Stomach (tissue), 9 donors: ENCODE data around the gene UNC5B. TPM values are rescaled to one million over a fixed set of nuclear protein-coding genes. Genes with fewer than 3 reads are reported as not detected.

Source experiments
- DNase-seq, 2 donors: peaks; one replicate each; pipeline versions ENCODE4 v3.0.0 to v3.0.0-alpha.2; 2013 to 2019
- H3K27ac ChIP-seq, 5 donors: fragments of 200-600 bp in 4 of 5; sonication (generic) in 4 of 5; one replicate each; pipeline ENCODE4 v1.5.1; 2013 to 2019; ENCODE audit warnings: mild to moderate bottlenecking in 1 of 5, moderate library complexity in 1 of 5
- H3K27me3 ChIP-seq, 3 donors: fragments of 200-600 bp; sonication (generic); one replicate each; pipeline ENCODE4 v1.5.1; 2017 to 2019; ENCODE audit warnings: mixed run types in 1 of 3
- H3K36me3 ChIP-seq, 4 donors: fragments of 200-600 bp; sonication (generic); 1 replicate in 3 of 4; 2 replicates in 1 of 4; pipeline ENCODE4 v1.5.1; 2016 to 2019
- H3K4me1 ChIP-seq, 4 donors: fragments of 200-600 bp; sonication (generic); one replicate each; pipeline ENCODE4 v1.5.1; 2016 to 2019
- H3K4me3 ChIP-seq, 4 donors: fragments of 200-600 bp; sonication (generic) in 3 of 4; one replicate each; pipeline ENCODE4 v1.5.1; 2016 to 2019; ENCODE audit warnings: mild to moderate bottlenecking in 1 of 4
- H3K9me3 ChIP-seq, 4 donors: fragments of 200-600 bp; sonication (generic); one replicate each; pipeline ENCODE4 v1.5.1; 2016 to 2019
- CTCF ChIP-seq, 7 experiments: fragments of 450-650 bp in 4 of 7; fragments of 200-600 bp in 3 of 7; sonication (generic) in 3 of 7; IDR thresholded peaks; one replicate each; pipeline ENCODE4 v1.5.1; 2016 to 2019; ENCODE audit warnings: antibody characterized with exemption in 7 of 7, control low read depth in 2 of 7, mild to moderate bottlenecking in 1 of 7
- EP300 ChIP-seq: sonication (generic); formaldehyde crosslinking; IDR thresholded peaks from one replicate; pipeline ENCODE4 v1.6.1; 2017; ENCODE audit warnings: antibody characterized with exemption
- POLR2A ChIP-seq, 4 donors: fragments of 450-650 bp; IDR thresholded peaks; one replicate each; pipeline ENCODE4 v1.6.1; 2016; ENCODE audit warnings: antibody characterized with exemption in 4 of 4, control low read depth in 2 of 4, mild to moderate bottlenecking in 1 of 4, moderate library complexity in 1 of 4
- POLR2AphosphoS5 ChIP-seq, 3 donors: sonication (generic); formaldehyde crosslinking; IDR thresholded peaks; one replicate each; pipeline ENCODE4 v1.6.1; 2016; ENCODE audit warnings: antibody characterized with exemption in 3 of 3
- WGBS, 5 donors: extraction: QIAGEN DNeasy Blood & Tissue Kit in 3 of 5; methylation state at CpG; one replicate each; pipeline versions ENCODE4 v1.1.5 to v1.1.7; 2013 to 2018; 5-methylcytosine and 5-hydroxymethylcytosine counted together
- intact Hi-C: fragments of 100-400 bp; cut with DNase I; formaldehyde crosslinking; loops from one replicate; pipeline ENCODE4 v1.15.1; 2023; ENCODE audit warnings: low total_unique reads
- polyA plus RNA-seq, 3 donors: library from polyadenylated mRNA; stranded (reverse); fragments of 200-250 nt; gene quantifications; one replicate each; pipeline ENCODE4 v1.2.3, GENCODE V29; 2013
- total RNA-seq, 5 donors: library from RNA; depleted of rRNA; stranded (reverse); fragments of >200 nt; gene quantifications; one replicate each; pipeline versions ENCODE4 v1.1.0 to v1.2.3, GENCODE V29; 2014 to 2016
- donor health status: healthy with polysubstance abuse.
- donor health status: Bipolar disorder and iron deficiency.
- donor health status: healthy.

Gene UNC5B
- total and polyA plus RNA-seq, 8 donors = 1.4 to 42.9 (median 5.7) TPM

GRCh38 chr10:71331736-71332135 is 119.4 kb downstream of the UNC5B start:
- intact Hi-C loops = no loop called here
- no peak for TF ChIP-seq CTCF (IDR thresholded peaks at IDR 0.05)
- TF ChIP-seq POLR2AphosphoS5 (IDR thresholded peaks at IDR 0.05) = no peak
- no peak for TF ChIP-seq EP300
- no peak for TF ChIP-seq POLR2A (IDR thresholded peaks at IDR 0.05)

GRCh38 chr10:71332466-71332865 is 120.1 kb downstream of the UNC5B start:
- intact Hi-C loops = no loop called here
- no peaks in the 10 kb centered on the region for H3K9me3 ChIP-seq
- no peaks in the 10 kb centered on the region for H3K27me3 ChIP-seq
- H3K4me1 ChIP-seq = peaks cover 10 to 51% (median 20%) of the 10 kb centered on the region in 4 donors
- 87 to 97% (median 94%) methylated on average over 5 of the region's 5 CpGs for WGBS, 5 donors
- H3K4me3 ChIP-seq = no peak overlapping the region
- H3K27ac ChIP-seq = no peak overlapping the region
- no peak for DNase-seq
- TF ChIP-seq POLR2A (IDR thresholded peaks at IDR 0.05) = no peak
- no peak for TF ChIP-seq EP300
- TF ChIP-seq CTCF (IDR thresholded peaks at IDR 0.05) = no peak
- TF ChIP-seq POLR2AphosphoS5 (IDR thresholded peaks at IDR 0.05) = no peak
- H3K36me3 ChIP-seq = peaks cover 0 to 45% (median 30%) of the 10 kb centered on the region in 4 donors

More at GRCh38 chr10:71331736-71332135, 119.4 kb downstream of the UNC5B start:
- 32 to 54% (median 45%) methylated on average over 4 of the region's 4 CpGs for WGBS, 5 donors
- no peak overlapping the region for H3K27ac ChIP-seq
- H3K4me3 ChIP-seq = no peak overlapping the region
- H3K4me1 ChIP-seq = peaks cover 10 to 45% (median 18%) of the 10 kb centered on the region in 4 donors
- peaks cover 0 to 42% (median 34%) of the 10 kb centered on the region in 4 donors for H3K36me3 ChIP-seq
- DNase-seq = peak in 1 of 2 donors; percentile 50
- H3K9me3 ChIP-seq = no peaks in the 10 kb centered on the region
- H3K27me3 ChIP-seq = no peaks in the 10 kb centered on the region

- Histone ChIP-seq H3K36me3 (peaks cover 0 to 43% (median 28%) of the 10 kb centered on the region in 4 donors), H3K4me3 (no peak overlapping the region), H3K27ac (peak overlapping the region; percentile 13 to 49 (median 23)), H3K9me3 (no peaks in the 10 kb centered on the region), H3K27me3 (no peaks in the 10 kb centered on the region), H3K4me1 (peaks cover 10 to 57% (median 20%) of the 10 kb centered on the region in 4 donors)
- WGBS, 5 donors = 64 to 80% (median 74%) methylated on average over 9 of the region's 9 CpGs
- DNase-seq = no peak
- no peak for TF ChIP-seq EP300
- intact Hi-C loops = no loop called here
Observed at GRCh38 chr10:71333129-71333887, 120.9 kb downstream of the UNC5B start.

- peak in 1 of 2 donors; percentile 51 for DNase-seq
- Histone ChIP-seq H3K27me3 (no peaks in the 10 kb centered on the region), H3K4me3 (no peak overlapping the region), H3K27ac (peak overlapping the region in 4 of 5 donors; percentile 8 to 49 (median 30)), H3K4me1 (peaks cover 12 to 67% (median 30%) of the 10 kb centered on the region in 4 donors), H3K9me3 (no peaks in the 10 kb centered on the region), H3K36me3 (peaks cover 0 to 43% (median 31%) of the 10 kb centered on the region in 4 donors)
- TF ChIP-seq EP300 (no peak), POLR2A (IDR thresholded peaks at IDR 0.05) (no peak), POLR2AphosphoS5 (IDR thresholded peaks at IDR 0.05) (no peak), CTCF (IDR thresholded peaks at IDR 0.05) (no peak)
- 51 to 73% (median 58%) methylated on average over 12 of the region's 12 CpGs for WGBS, 5 donors
- intact Hi-C loops = no loop called here
Observed at GRCh38 chr10:71334221-71334791, 121.9 kb downstream of the UNC5B start.
